DMS114 treated with DMSO at 0.1 percent for 48 hours (cell line): Measurements from ENCODE around the gene PRKCA.
"Not testable (repeated sequence)": the region's sequence is repeated elsewhere in the genome, so short reads cannot be mapped to it uniquely, and the experiment has no call there.

Experiments
- DNase-seq: peaks from one replicate; lab custom pipeline; 2025; ENCODE audit not compliant: unreplicated experiment; lab: John Stamatoyannopoulos, UW

The PRKCA gene

GRCh38 chr17:66379996-66380395 lies 77.6 kb downstream of the PRKCA start:
- no peak for DNase-seq

GRCh38 chr17:66381701-66382362 lies 79.4 kb downstream of the PRKCA start:
- no peak for DNase-seq

- no peak for DNase-seq
These were observed 80.9 kb downstream of the PRKCA start for GRCh38 chr17:66383333-66383732.

GRCh38 chr17:66386498-66387351 lies 84.3 kb downstream of the PRKCA start:
- no peak for DNase-seq

- no peak for DNase-seq
These were observed 85.1 kb downstream of the PRKCA start for GRCh38 chr17:66387392-66387981.

GRCh38 chr17:66392783-66393437 lies 90.5 kb downstream of the PRKCA start:
- DNase-seq = no peak

GRCh38 chr17:66395961-66396360 lies 93.5 kb downstream of the PRKCA start:
- DNase-seq = no peak

GRCh38 chr17:66397486-66397885 lies 95.1 kb downstream of the PRKCA start:
- DNase-seq = no peak

GRCh38 chr17:66398059-66398458 lies 95.6 kb downstream of the PRKCA start:
- DNase-seq = no peak

- no peak for DNase-seq
These were observed 96.2 kb downstream of the PRKCA start for GRCh38 chr17:66398617-66399016.

- no peak for DNase-seq
These were observed 97.0 kb downstream of the PRKCA start for GRCh38 chr17:66399441-66399840.

- DNase-seq = not testable (repeated sequence)
These were observed 97.8 kb downstream of the PRKCA start for GRCh38 chr17:66400041-66400688.

- no peak for DNase-seq
These were observed 98.3 kb downstream of the PRKCA start for GRCh38 chr17:66400698-66401097.

- no peak for DNase-seq
These were observed 99.0 kb downstream of the PRKCA start for GRCh38 chr17:66401364-66401763.

GRCh38 chr17:66403846-66404556 lies 101.6 kb downstream of the PRKCA start:
- no peak for DNase-seq

GRCh38 chr17:66405836-66406677 lies 103.6 kb downstream of the PRKCA start:
- no peak for DNase-seq

GRCh38 chr17:66406701-66407644 lies 104.6 kb downstream of the PRKCA start:
- DNase-seq = no peak

GRCh38 chr17:66407864-66408263 lies 105.5 kb downstream of the PRKCA start:
- no peak for DNase-seq
